ENCODE results near the gene KRCC1.

- TF ChIP-seq POLR2AphosphoS5 (IDR thresholded peaks at IDR 0.05) (no peak), EP300 (conservative IDR thresholded peaks at IDR 0.05; ENCODE audit: poor library complexity, severe bottlenecking) (no peak), REST (IDR thresholded peaks at IDR 0.05; ENCODE audit: borderline replicate concordance) (no peak), CTCF (IDR thresholded peaks at IDR 0.05; ENCODE audit: poor library complexity, severe bottlenecking) (no peak), SMC3 (conservative IDR thresholded peaks at IDR 0.05; ENCODE audit: poor library complexity) (no peak), EZH2 (IDR thresholded peaks at IDR 0.05; ENCODE audit: borderline replicate concordance, insufficient read depth, low read length, poor library complexity, severe bottlenecking) (no peak), RAD21 (conservative IDR thresholded peaks at IDR 0.05) (no peak), MXI1 (conservative IDR thresholded peaks at IDR 0.05; ENCODE audit: poor library complexity, severe bottlenecking) (no peak)
Measured at GRCh38 chr2:88092773-88093172, 37.2 kb upstream of the KRCC1 start.
